Stimulated activated CD4-positive, alpha-beta T cell treated with anti-CD3 and anti-CD28 coated beads, Interleukin-2, amount 100 ng/mL, for 48 hours (primary cell): ENCODE results near the gene SLC16A6.
"Not testable (repeated sequence)": the region's sequence is repeated elsewhere in the genome, so short reads cannot be mapped to it uniquely, and the experiment has no call there.

ENCODE experiments used
- DNase-seq, 2 donors: peaks; one replicate each; pipeline ENCODE4 v3.0.0-alpha.2; 2020

Gene SLC16A6

GRCh38 chr17:68309066-68309670, 18.2 kb upstream of the SLC16A6 start:
- not testable (repeated sequence) for DNase-seq

- not testable (repeated sequence) for DNase-seq
These were observed 17.6 kb upstream of the SLC16A6 start for GRCh38 chr17:68308486-68308885.

DNA sequence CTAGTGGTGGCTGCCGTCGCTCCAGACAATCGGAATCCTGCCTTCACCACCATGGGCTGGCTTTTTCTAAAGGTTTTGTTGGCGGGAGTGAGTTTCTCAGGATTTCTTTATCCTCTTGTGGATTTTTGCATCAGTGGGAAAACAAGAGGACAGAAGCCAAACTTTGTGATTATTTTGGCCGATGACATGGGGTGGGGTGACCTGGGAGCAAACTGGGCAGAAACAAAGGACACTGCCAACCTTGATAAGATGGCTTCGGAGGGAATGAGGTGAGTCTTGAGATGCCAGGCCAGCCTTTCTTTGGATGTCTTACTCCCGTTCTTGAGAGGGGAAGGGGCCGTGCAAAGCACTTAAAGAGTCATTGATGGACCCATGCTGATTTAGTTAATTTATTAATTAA, 16.5 kb upstream of the SLC16A6 start:
- no peak for DNase-seq

- no peak for DNase-seq
These were observed 15.9 kb upstream of the SLC16A6 start for GRCh38 chr17:68306819-68307218.

DNA sequence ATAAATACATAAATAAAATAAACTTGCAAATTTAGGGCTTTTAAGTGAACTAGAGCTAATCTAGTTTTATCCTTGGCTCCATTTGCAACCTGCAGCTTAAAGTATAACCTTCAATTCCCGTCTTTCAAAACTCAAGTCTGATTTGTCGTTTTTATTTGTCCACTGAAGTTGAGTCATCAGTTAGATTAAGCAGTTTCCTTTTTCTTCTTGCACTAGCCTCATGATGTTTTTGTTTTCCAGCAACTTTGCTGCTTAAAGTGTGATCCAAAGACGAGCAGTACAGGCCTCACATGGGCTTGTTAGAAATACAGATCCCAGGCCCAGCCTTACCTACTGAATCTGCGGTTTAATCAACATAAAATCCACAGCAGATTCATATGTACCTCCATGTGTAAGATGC, 14.2 kb upstream of the SLC16A6 start:
- DNase-seq, result no peak

DNA sequence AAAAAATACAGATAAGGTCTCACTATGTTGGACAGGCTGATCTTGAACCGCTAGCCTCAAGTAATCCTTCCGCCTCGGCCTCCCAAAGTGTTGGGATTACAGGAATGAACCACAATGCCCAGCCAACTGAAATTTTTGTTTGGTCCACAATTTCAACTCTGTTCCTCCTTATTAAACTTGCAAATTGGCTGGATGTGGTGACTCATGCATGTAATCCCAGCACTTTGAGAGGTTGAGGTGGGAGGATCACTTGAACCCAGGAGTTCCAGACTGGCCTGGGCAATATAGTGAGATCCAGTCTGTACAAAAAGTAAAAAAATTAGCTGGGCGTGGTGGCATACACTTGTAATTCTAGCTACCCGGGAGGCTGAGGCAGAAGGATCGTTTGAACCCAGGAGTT, 13.8 kb upstream of the SLC16A6 start:
- DNase-seq, result no peak

- DNase-seq, result no peak
These were observed 11.7 kb upstream of the SLC16A6 start for GRCh38 chr17:68302666-68303065.

- DNase-seq, result no peak
These were observed 11.2 kb upstream of the SLC16A6 start for GRCh38 chr17:68302066-68302564.

DNA sequence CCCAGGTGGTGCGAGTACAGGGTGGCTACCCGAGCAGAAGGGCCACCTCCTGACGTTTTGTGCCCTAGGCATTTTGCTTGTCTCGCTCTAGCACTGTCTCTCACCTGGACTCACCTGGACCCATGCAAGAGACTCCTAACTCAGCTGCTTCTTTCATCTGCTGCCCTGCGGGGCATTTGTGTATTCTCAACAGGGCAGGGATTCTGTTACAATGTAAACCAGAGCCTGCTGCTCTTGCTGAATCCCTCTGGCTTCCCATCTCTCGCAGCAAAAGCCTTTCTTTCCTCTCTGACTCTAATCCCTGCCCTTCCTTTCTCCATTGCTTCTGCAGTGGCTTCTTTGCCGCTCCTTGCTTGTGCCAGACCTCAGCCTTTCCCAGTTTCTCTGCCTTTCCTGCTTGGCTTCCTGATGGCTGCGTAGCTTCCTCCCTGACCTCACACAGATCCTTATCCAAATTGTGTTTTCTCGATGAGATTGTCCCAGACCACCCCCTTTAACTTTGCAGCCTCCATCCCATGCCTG, 10.6 kb upstream of the SLC16A6 start:
- DNase-seq, result no peak

GRCh38 chr17:68299817-68300216, 8.9 kb upstream of the SLC16A6 start:
- DNase-seq, result no peak

GRCh38 chr17:68298601-68299000, 7.7 kb upstream of the SLC16A6 start:
- no peak for DNase-seq

DNA sequence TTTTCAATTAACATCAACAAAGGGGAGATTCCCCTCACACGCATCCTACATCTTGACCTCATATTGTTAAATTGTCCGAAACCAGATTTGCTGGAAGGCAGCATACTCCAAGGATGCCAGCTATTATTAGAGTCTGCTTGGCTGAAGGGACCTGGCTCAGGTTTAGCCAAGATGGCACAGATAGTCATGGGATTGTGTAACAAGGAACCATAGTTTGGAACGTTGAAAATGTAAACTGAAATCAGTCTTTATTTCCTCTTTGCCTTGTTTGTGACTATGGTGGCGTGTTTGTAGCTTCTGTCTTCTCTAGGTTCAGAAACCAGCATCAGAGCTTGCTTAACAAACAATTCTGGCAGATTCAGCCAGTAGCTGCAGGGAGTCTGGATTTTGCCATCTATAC, 6.3 kb upstream of the SLC16A6 start:
- no peak for DNase-seq

DNA sequence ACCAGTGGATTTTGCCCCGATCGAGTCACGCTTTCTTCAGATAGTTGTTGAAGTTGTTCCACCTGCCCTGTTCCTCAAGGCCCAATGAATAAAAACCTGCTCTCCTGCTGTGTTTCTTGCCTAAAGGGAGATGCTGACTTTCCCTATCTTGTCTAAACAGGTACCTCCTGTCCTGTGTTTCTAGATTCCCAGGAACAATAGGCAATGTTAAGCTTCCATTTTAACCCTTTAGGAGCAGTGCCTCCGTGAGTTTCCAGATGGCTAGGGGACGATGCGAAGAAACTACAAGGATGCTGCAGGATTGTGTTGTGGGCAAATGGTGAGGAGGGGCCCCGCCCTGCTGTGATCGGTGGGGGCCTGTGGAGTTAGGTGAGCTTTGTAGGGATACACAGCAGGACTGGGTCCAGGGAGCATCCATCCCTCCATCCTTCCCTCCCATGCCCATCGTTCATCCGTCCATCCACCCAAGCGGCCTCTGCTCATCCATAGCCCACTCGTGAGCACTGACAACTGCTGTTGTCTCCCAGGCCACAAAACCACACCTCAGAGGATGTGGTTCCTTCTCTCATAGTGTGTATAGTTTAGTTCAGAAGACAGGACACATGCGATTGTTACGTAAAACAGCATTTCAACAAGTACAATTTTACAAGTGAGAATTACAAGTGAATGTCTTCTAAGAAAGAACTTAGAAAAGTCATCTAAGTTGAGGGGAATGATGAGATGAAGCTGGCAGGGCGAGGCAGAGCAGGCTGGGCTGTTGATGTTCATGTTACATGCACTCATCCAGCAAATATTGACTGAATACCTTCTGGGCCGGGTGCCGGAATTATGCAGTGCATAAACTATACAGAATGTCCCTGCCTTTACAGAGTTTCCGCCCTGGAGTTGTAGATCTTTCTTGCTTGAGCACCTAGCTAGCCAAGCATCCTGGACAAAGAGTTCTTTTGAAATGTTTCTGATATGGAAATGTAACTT, 5.6 kb upstream of the SLC16A6 start:
- DNase-seq, result no peak

DNA sequence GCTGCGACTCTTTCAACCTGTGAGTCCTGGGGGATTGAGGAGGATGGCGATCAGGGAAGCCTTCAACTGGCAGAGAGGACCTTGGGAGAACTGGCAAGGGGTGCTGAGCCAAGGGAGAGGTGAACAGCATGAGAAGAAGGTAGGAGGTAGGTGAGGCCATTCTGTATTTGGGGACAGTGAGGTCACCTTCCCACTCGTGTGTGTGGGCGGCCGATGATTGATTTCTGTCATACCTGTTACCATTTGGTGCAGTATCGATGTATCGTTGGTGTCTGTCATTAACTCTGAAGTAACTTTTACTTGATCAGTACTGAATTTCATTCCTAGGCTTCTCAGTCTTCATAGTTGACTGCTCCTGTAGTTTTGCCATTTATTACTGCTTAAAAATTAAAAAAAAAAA, 4.2 kb upstream of the SLC16A6 start:
- DNase-seq, result peak in 1 of 2 donors; percentile 42

DNA sequence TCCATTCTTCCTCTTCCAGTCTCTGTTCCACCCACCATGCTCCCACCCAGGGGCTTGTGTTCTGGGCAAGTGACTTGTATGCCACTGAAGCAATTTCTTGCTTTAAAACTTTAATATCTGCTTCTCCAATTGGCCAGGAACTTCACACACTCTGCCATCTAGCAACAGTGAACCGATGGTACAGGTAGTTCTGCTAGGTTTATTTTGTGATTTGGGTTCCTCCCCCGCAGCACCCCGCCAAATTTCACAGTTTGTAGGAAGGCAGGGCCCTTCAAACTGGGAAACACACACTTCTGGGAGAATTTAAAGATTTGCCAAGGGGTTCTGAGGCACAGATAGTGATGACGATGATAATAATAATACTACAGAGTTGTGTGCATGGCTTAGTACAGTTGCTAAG, 3.7 kb upstream of the SLC16A6 start:
- DNase-seq, result no peak

GRCh38 chr17:68294196-68294555, 3.2 kb upstream of the SLC16A6 start:
- no peak for DNase-seq

DNA sequence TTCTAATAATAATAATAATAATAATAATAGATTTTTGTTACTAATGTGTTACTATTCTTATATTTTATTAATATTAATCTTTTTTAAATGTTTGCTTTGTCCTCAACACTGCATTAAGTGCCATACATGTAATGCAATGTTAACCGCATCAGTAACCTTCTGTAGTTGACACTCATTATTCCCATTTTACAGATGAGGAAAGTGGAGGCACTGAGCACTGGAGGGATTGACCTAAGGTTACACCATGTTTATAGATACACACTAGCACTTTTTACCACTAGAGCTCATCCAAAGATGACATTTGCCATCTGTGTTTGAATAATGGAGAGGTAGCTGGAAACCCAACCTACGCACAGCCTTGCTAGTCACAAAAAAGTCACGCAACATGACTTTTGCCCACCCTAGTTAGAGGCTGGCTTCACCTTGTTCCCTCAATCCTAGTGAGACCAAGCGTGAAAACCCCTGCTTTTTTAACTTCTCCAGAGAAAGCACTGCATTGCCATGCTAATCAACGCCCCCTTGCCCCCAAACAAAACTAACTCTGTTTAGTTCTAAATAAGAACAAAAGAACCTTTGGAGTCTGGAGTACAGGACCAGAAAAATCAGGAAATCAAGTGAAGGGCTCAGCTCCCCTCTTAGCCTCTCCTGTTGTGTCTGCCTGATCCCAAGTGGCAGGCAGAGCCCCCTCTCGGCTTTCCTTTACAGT, 2.7 kb upstream of the SLC16A6 start:
- DNase-seq, result no peak

- no peak for DNase-seq
These were observed 1.7 kb upstream of the SLC16A6 start for GRCh38 chr17:68292689-68293040.

GRCh38 chr17:68291836-68292688, 1.1 kb upstream of the SLC16A6 start:
- DNase-seq, result peak; percentile 73

DNA sequence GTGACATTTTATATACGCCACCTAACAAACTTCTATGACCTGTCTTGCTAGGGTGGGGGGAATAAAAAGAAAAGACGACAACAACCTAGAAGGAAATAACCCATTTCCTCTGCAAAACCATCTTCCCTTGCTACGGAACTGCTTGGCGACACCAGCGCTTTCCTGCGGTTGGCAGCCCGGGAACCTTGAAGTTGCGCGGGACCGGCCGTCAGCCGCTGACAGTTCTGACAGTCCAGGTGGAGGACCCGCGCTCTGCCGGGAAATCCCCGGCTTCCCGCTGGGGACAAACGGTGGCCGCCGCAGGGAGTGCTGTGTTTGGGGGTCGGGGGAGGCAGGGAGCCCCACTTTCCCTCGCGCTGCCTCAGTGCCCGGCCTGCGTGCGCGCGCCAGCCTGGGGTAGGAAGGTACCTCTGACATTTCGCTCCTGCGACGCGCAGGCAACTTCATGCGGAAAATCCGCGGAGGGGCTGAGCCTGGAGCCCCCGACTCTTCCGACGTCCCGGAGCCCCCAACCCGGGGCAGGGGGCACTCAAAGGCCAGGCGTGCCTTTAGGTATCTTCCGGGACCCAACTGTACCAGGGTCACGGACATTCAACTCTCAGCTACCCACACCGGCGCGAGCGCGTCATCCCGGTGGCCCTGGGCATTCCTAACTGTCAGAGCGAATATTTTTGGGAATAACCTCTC, 516 bp downstream of the SLC16A6 start:
- DNase-seq, result peak in 1 of 2 donors; percentile 38

GRCh38 chr17:68289936-68290267, 1.0 kb downstream of the SLC16A6 start:
- no peak for DNase-seq

DNA sequence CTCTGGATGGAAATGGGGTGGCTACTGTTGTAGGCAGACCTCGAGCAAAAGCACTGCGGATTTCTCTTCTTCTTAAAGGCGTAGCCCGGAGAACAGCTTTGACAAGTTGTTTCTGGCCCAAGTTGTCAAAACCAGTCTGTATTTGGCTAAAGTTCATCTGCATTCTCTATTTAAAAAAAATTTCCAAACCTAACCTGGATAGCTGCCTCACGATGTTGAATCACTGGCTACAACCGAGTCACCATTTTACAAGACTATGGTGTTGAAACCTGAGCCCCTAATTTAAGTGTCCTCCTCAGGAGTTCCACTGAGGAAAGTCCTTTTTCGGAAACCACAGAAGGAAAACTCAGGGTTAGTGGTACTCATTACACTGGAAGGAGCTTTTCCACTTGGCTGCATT, 1.5 kb downstream of the SLC16A6 start:
- DNase-seq, result no peak
